Activated CD4-positive, alpha-beta T cell treated with anti-CD3 and anti-CD28 coated beads, Interleukin-2, amount 50 U/mL, for 1 hour (primary cell): Measurements from ENCODE around the gene KTI12.
"Not testable (repeated sequence)": the region's sequence is repeated elsewhere in the genome, so short reads cannot be mapped to it uniquely, and the experiment has no call there.

ENCODE experiments used
- DNase-seq: peaks from one replicate; pipeline ENCODE4 v3.0.0-alpha.2; 2020

The KTI12 gene

GRCh38 chr1:52033190-52034049 lies at the start of gene KTI12:
Gene KTI12, minus strand, starts transcription at chr1:52033810. Its CDS starts 49 bp downstream, at chr1:52033761.
- DNase-seq = peak; percentile 85

DNA sequence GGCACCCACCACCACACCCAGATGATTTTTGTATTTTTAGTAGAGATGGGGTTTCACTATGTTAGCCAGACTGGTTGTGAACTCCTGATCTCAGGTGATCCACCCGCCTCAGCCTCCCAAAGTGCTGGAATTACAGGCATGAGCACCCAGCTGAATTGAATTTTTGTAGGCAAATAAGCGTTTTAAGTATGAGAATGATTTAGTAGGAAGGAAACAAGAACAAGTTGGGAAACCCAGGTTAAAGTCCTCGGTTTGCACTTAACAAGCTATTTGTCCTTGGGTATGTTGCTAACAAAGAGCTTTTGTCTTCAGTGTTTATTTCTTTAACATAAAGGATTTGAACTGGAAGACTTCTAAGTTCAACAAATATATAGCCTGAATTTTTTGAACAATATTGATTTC lies 46.4 kb upstream of the KTI12 start:
- DNase-seq = no peak

DNA sequence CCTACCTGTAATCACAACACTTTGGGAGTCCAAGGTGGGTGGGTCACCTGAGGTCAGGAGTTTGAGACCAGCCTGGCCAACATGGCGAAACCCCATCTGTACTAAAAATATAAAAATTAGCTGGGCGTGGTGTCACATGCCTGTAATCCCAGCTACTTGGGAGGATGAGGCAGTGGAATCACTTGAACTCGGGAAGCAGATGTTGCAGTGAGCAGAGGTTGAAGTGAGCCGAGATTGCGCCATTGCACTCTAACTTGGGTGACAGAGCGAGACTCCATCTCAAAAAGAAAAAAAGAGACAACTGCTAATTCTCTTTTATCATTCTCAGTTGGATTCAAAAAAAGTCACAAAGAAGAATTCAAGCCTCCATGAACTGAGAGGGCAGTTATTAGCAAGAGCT lies 43.7 kb upstream of the KTI12 start:
- not testable (repeated sequence) for DNase-seq

GRCh38 chr1:52072291-52072690 lies 38.7 kb upstream of the KTI12 start:
- no peak for DNase-seq

DNA sequence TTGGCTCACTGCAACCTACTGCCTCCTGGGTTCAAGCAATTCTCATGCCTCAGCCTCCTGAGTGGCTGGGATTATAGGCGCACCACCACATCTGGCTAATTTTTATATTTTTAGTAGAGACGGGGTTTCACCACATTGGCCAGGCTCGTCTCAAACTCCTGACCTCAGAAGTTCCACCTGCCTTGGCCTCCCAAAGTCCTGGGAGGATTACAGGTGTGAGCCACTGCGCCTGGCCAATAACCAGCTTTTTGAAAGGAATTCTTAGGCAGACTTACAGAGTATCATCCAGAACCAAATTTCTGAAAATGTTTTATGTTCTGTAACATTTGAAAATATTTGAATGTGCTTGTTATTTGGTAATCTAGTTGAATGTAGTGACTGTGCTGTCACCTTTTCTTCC lies 37.1 kb upstream of the KTI12 start:
- no peak for DNase-seq

GRCh38 chr1:52063192-52063591 lies 29.6 kb upstream of the KTI12 start:
- no peak for DNase-seq

DNA sequence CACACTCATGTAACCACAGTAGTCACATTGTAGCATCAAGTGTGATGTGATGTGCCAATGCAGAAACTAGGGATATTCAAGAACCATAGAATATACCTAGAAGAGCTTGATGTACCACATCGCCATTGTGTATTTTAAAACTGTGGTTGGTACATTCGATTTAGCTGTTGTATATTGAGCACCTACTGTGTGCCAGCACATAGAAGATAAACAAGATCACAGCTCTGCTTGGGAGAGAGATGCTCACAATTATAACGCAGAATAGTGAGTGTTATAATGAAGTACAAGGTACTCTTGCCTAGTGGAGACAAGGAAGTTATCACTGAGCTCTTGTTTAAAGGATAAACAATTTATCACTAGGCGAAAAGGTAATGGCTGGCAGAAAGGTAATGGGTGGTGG lies 27.2 kb upstream of the KTI12 start:
- DNase-seq = no peak

- no peak for DNase-seq
Measured at GRCh38 chr1:52059888-52060287, 26.3 kb upstream of the KTI12 start.

DNA sequence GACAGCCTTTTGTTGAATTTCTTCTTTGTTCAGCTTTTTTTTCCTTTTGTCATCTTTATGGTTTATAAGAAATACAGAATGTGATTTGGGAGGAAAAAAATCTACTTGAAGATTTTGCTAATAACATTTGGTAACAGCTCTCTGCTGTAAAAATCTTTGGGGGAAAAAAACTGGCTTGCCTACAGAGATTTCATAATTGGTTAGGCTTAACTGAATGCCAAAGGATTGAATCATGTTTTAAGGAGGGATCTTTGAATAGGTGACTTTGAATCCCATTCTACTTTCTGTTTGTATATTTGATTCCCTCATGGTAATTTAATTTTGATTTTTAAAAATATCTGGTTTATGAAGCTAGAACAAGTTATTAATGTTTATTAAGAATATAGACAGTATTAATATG lies 25.7 kb upstream of the KTI12 start:
- no peak for DNase-seq

GRCh38 chr1:52057876-52058415 lies 24.3 kb upstream of the KTI12 start:
- no peak for DNase-seq

DNA sequence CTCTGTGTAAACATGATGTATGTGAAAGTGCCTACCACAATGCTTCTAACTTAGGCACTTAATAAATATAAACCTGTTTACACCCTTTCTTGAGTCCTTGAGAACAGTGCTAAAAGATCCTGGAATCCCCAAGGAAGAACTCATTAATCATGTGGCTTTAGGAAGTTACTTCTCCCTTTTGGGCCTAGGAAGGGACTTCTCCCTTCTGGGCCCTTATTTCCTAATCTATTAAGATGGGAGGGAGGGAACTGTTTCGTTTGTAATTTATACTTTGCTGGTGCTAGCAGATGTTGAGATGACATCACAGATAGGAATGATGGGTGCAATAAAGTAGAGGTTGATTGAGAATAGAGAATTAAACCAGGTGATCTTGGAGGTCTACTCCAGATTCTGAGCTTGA lies 23.6 kb upstream of the KTI12 start:
- no peak for DNase-seq

GRCh38 chr1:52056937-52057231 lies 23.3 kb upstream of the KTI12 start:
- no peak for DNase-seq

GRCh38 chr1:52056163-52056936 lies 22.7 kb upstream of the KTI12 start, which contains the start of gene BTF3L4:
Gene BTF3L4, plus strand, starts transcription at chr1:52056295. Its CDS starts 3,553 bp downstream, at chr1:52059848.
- DNase-seq = peak; percentile 91

GRCh38 chr1:52055866-52056162 lies 22.2 kb upstream of the KTI12 start:
- no peak for DNase-seq

GRCh38 chr1:52055066-52055865 lies 21.7 kb upstream of the KTI12 start, which contains the start of gene TXNDC12:
Gene TXNDC12, minus strand, starts transcription at chr1:52055191. Its CDS starts 95 bp downstream, at chr1:52055096.
- peak; percentile 54 for DNase-seq

DNA sequence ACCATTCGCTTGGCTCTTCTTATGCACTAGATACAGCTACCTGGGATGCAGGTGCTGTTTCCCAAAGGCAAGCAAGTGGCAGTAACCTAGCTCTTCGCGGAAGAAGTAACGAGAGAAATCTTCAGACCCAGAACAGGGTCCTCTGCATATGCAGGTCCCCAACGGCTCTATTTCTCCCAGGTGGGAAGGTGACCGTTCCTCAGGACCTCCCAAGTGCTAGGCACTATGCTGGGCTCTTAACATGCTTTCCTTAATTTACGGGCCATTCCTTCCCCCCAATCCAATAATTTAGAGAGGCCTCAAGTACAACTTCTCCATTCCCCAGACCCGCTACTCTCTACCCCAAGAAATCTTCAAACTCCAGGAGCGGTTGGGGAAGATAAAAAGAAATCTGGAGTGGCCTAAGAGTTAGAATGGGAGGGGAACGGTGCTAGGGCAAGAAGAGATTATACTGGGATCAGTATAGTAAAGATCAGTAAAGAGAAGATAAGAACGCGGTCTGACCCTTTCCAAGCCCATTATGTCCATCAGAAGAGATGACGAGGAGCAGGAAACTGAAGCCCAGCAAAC lies 21.0 kb upstream of the KTI12 start:
- DNase-seq = no peak

GRCh38 chr1:52053862-52054261 lies 20.3 kb upstream of the KTI12 start:
- no peak for DNase-seq

- DNase-seq = not testable (repeated sequence)
Measured at GRCh38 chr1:52049337-52049736, 15.7 kb upstream of the KTI12 start.

DNA sequence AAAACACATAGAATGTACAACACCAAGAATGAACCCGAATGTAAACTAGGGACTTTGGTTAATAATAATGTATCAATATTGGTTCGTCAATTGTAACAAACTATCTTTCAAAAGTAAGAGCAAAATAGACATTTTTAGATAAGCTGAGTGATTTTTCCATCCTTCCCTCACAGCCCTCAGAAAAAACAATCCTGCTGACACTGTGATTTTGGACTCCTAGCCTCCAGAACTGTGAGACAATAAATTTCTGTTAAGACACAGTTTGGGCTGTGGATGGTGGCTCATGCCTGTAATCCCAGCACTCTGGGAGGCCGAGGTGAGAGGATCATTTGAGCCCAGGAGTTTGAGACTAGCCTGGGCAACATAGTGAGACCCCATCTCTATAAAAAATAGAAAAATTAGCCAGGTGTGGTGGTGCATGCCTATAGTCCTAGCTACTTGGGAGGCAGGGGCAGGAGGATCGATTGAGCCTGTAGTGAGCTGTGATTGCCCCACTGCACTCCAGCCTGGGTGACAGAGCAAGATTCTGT lies 12.1 kb upstream of the KTI12 start:
- DNase-seq = not testable (repeated sequence)

DNA sequence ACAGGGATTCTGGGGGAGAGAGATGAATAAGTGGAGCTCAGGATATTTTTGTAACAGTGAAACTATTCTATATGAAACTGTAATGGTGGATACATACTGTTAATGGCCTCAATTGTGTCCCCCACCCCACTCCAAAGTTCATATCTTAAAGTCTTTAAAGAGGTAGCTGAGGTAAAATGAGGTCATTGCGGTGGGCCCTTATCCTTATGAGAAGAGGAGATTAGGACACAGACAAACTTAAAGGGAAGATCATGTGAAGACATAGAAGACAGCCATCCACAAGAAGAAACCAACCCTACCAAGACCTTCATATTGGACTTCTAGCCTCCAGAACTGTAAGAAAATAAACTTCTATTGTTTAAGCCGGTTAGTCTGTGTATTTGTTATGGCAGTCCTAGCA lies 11.6 kb upstream of the KTI12 start:
- DNase-seq = no peak

DNA sequence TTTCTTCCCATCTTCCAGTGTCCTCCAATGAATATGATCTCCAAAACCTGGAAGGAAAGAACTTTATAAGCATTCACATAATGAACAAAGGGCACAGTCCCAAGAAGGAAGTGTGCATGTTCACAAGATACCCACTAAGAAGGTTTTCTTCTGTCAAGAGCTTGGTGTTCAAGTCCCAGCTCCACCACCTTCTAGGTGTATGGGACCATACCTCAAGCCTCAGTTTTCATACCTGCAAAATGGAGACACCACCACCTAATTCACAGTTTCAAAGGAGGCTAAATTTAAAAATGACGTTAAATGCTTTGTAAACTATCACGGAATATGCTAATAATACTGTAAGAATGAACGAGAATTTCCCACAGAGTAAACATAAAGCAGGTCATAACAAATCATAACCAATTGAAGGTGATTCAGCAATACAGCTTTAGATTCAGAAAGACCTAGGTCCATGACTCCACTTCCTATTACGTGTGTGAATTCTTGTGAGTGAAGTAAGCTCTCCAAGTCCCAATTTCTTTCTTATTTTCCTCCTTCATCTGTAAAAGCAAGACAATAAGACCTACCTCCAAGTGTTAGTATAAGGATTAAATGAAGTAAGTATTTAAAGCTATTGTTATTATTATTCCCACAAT lies 8.1 kb upstream of the KTI12 start:
- DNase-seq = no peak

DNA sequence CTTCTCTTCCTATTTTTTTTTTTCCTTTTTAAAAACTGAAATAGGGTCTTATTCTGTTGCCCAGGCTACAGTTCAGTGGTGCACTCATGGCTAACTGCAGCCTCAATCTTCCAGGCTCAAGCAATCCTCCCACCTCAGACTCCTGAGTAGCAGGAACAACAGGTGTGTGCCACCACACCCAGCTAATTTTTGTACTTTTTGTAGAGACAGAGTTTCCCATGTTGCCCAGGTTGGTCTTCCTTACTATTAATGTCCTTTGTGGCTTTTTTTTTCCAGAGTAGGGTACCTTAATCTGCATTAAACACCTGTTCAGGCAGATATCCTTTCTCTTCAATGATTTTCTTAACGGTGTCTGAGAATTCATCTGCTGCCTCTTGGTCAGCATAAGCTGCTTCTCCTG lies 4.3 kb upstream of the KTI12 start:
- DNase-seq = no peak
